Prostate gland (tissue), 2 donors: ENCODE measurements around the gene CLASP1.

Experiments
- CTCF ChIP-seq, 4 experiments: fragments of 200-600 bp in 2 of 4; fragments of 450-650 bp in 2 of 4; sonication (generic) in 2 of 4; IDR thresholded peaks; 1 replicate in 3 of 4; 2 replicates in 1 of 4; pipeline ENCODE4 v1.5.1; 2016 to 2019; ENCODE audit warnings: antibody characterized with exemption in 4 of 4, mild to moderate bottlenecking in 2 of 4, moderate library complexity in 2 of 4
- POLR2A ChIP-seq: fragments of 450-650 bp; IDR thresholded peaks from one replicate; pipeline ENCODE4 v1.6.1; 2016; ENCODE audit warnings: antibody characterized with exemption, mild to moderate bottlenecking
- POLR2AphosphoS5 ChIP-seq: sonication (generic); formaldehyde crosslinking; IDR thresholded peaks from one replicate; pipeline ENCODE4 v1.6.1; 2017; ENCODE audit warnings: antibody characterized with exemption

GRCh38 chr2:121324601-121325000, 324.7 kb downstream of the CLASP1 start:
- TF ChIP-seq CTCF (IDR thresholded peaks at IDR 0.05) (no peak), POLR2A (no peak), POLR2AphosphoS5 (no peak)
